Measurements from ENCODE around the gene SPACA4.

Gene SPACA4

GRCh38 chr19:48608798-48609263 is 2.3 kb downstream of the SPACA4 start:
- no peak overlapping the region for H3K27ac Mint-ChIP-seq
- H3K36me3 Mint-ChIP-seq (ENCODE audit: low read depth) = peaks cover 4% of the 10 kb centered on the region
- H3K27me3 Mint-ChIP-seq (ENCODE audit: low read depth) = peaks cover under 1% of the 10 kb centered on the region
- no peaks in the 10 kb centered on the region for H3K9me3 Mint-ChIP-seq
- TF ChIP-seq CTCF (IDR thresholded peaks at IDR 0.05; ENCODE audit: unreplicated experiment in 3 of 3) = peak; percentile 22 to 32 (median 27)
- H3K4me1 Mint-ChIP-seq = no peaks in the 10 kb centered on the region
- no peak overlapping the region for H3K4me3 Mint-ChIP-seq

- peaks cover 6% of the 10 kb centered on the region for H3K36me3 Mint-ChIP-seq (ENCODE audit: low read depth)
- H3K9me3 Mint-ChIP-seq = no peaks in the 10 kb centered on the region
- no peak for TF ChIP-seq CTCF (IDR thresholded peaks at IDR 0.05; ENCODE audit: unreplicated experiment in 3 of 3)
- H3K27ac Mint-ChIP-seq = no peak overlapping the region
- no peaks in the 10 kb centered on the region for H3K4me1 Mint-ChIP-seq
- H3K27me3 Mint-ChIP-seq (ENCODE audit: low read depth) = peaks cover 3% of the 10 kb centered on the region
- H3K4me3 Mint-ChIP-seq = no peak overlapping the region
Measured at GRCh38 chr19:48609571-48610108, 3.1 kb downstream of the SPACA4 start.

- peaks cover 20% of the 10 kb centered on the region for H3K36me3 Mint-ChIP-seq (ENCODE audit: low read depth)
Measured at GRCh38 chr19:48611872-48612271, 5.3 kb downstream of the SPACA4 start.

GRCh38 chr19:48613024-48613851 is 6.7 kb downstream of the SPACA4 start:
- Mint-ChIP-seq H3K27ac (peak overlapping the region in 1 of 3 experiments; percentile 53), H3K4me1 (peaks cover 18% of the 10 kb centered on the region), H3K4me3 (no peak overlapping the region), H3K27me3 (ENCODE audit: low read depth) (peaks cover 3% of the 10 kb centered on the region), H3K36me3 (ENCODE audit: low read depth) (peaks cover 21% of the 10 kb centered on the region), H3K9me3 (no peaks in the 10 kb centered on the region)
- no peak for TF ChIP-seq CTCF (IDR thresholded peaks at IDR 0.05; ENCODE audit: unreplicated experiment in 3 of 3)

More at GRCh38 chr19:48611872-48612271, 5.3 kb downstream of the SPACA4 start:
- Mint-ChIP-seq H3K27ac (no peak overlapping the region), H3K27me3 (ENCODE audit: low read depth) (peaks cover 3% of the 10 kb centered on the region), H3K4me1 (peaks cover 8% of the 10 kb centered on the region), H3K4me3 (no peak overlapping the region), H3K9me3 (no peaks in the 10 kb centered on the region)
- no peak for TF ChIP-seq CTCF (IDR thresholded peaks at IDR 0.05; ENCODE audit: unreplicated experiment in 3 of 3)

GRCh38 chr19:48613852-48614435 is 7.4 kb downstream of the SPACA4 start:
- TF ChIP-seq CTCF (IDR thresholded peaks at IDR 0.05; ENCODE audit: unreplicated experiment in 3 of 3) = no peak
- Mint-ChIP-seq H3K36me3 (ENCODE audit: low read depth) (peaks cover 21% of the 10 kb centered on the region), H3K4me3 (peak overlapping the region in 2 of 3 experiments; percentile 38), H3K27ac (peak overlapping the region in 2 of 3 experiments; percentile 53 to 61), H3K9me3 (no peaks in the 10 kb centered on the region), H3K27me3 (ENCODE audit: low read depth) (peaks cover 3% of the 10 kb centered on the region), H3K4me1 (peaks cover 24% of the 10 kb centered on the region)
